Epidermal melanocyte (primary cell): ENCODE results near the gene TSPAN18.

Source experiments
- DNase-seq: peaks from one replicate; pipeline ENCODE4 v3.0.0; 2011; ENCODE audit warnings: low spot score; ENCODE audit not compliant: insufficient read length

The TSPAN18 gene

GRCh38 chr11:44711113-44711786 lies 15.5 kb upstream of the TSPAN18 start:
- DNase-seq: no peak

GRCh38 chr11:44711787-44712608 lies 14.8 kb upstream of the TSPAN18 start:
- no peak for DNase-seq

GRCh38 chr11:44713022-44713421 lies 13.7 kb upstream of the TSPAN18 start:
- no peak for DNase-seq

GRCh38 chr11:44716256-44716655 lies 10.5 kb upstream of the TSPAN18 start:
- no peak for DNase-seq

GRCh38 chr11:44718057-44718456 lies 8.7 kb upstream of the TSPAN18 start:
- no peak for DNase-seq

GRCh38 chr11:44718612-44719390 lies 8.0 kb upstream of the TSPAN18 start:
- DNase-seq: no peak

GRCh38 chr11:44725016-44725685 lies 1.6 kb upstream of the TSPAN18 start:
- DNase-seq: no peak

GRCh38 chr11:44725757-44726282 lies 942 bp upstream of the TSPAN18 start:
- DNase-seq: no peak

GRCh38 chr11:44727114-44727372 lies 281 bp downstream of the TSPAN18 start:
- DNase-seq: no peak

GRCh38 chr11:44727373-44728287 lies 868 bp downstream of the TSPAN18 start:
- peak; percentile 92 for DNase-seq

- DNase-seq: no peak
Measured at GRCh38 chr11:44728491-44728910, 1.7 kb downstream of the TSPAN18 start.

GRCh38 chr11:44729063-44729462 lies 2.3 kb downstream of the TSPAN18 start:
- DNase-seq: no peak

- DNase-seq: no peak
Measured at GRCh38 chr11:44729713-44730112, 3.0 kb downstream of the TSPAN18 start.

- no peak for DNase-seq
Measured at GRCh38 chr11:44730775-44731174, 4.0 kb downstream of the TSPAN18 start.

GRCh38 chr11:44731685-44732430 lies 5.1 kb downstream of the TSPAN18 start:
- no peak for DNase-seq

- DNase-seq: no peak
Measured at GRCh38 chr11:44732564-44732963, 5.8 kb downstream of the TSPAN18 start.

- DNase-seq: no peak
Measured at GRCh38 chr11:44733877-44734276, 7.1 kb downstream of the TSPAN18 start.

- DNase-seq: no peak
Measured at GRCh38 chr11:44734843-44735381, 8.2 kb downstream of the TSPAN18 start.

- no peak for DNase-seq
Measured at GRCh38 chr11:44736791-44737190, 10.0 kb downstream of the TSPAN18 start.
